Esophagus muscularis mucosa (tissue), 4 donors: ENCODE data around the gene KDM3B. TPM values are rescaled to one million over a fixed set of nuclear protein-coding genes. Genes with fewer than 3 reads are reported as not detected.

Source experiments
- DNase-seq: peaks from one replicate; pipeline ENCODE4 v3.0.0-alpha.2; 2017; ENCODE audit errors: extremely low spot score
- H3K27ac ChIP-seq, 4 donors: fragments of 200-600 bp; sonication (generic); replicated peaks in 1 of 4; 1 replicate in 3 of 4; 2 replicates in 1 of 4; pipeline ENCODE4 v1.5.1; 2016 to 2019; ENCODE audit warnings: mild to moderate bottlenecking in 1 of 4
- H3K27me3 ChIP-seq, 4 donors: fragments of 200-600 bp; sonication (generic); one replicate each; pipeline versions ENCODE4 v1.5.1 to v1.6.0; 2016 to 2019
- H3K36me3 ChIP-seq, 4 donors: fragments of 200-600 bp; sonication (generic); one replicate each; pipeline ENCODE4 v1.5.1; 2016 to 2019
- H3K4me1 ChIP-seq, 4 donors: fragments of 200-600 bp; sonication (generic); one replicate each; pipeline ENCODE4 v1.5.1; 2016 to 2019
- H3K4me3 ChIP-seq, 4 donors: fragments of 200-600 bp; sonication (generic); 1 replicate in 2 of 4; 2 replicates in 2 of 4; pipeline ENCODE4 v1.5.1; 2016 to 2019; ENCODE audit warnings: mild to moderate bottlenecking in 4 of 4, moderate library complexity in 1 of 4
- H3K9me3 ChIP-seq, 4 donors: fragments of 200-600 bp; sonication (generic); 1 replicate in 3 of 4; 2 replicates in 1 of 4; pipeline ENCODE4 v1.5.1; 2016 to 2019
- CTCF ChIP-seq, 3 experiments: fragments of 200-600 bp in 2 of 3; fragments of 450-650 bp in 1 of 3; sonication (generic) in 2 of 3; IDR thresholded peaks; one replicate each; pipeline ENCODE4 v1.5.1; 2017 to 2019; ENCODE audit warnings: antibody characterized with exemption in 3 of 3, mild to moderate bottlenecking in 2 of 3, moderate library complexity in 1 of 3
- EP300 ChIP-seq: sonication (generic); formaldehyde crosslinking; IDR thresholded peaks from one replicate; pipeline ENCODE4 v1.6.1; 2017; ENCODE audit warnings: antibody characterized with exemption
- POLR2A ChIP-seq: fragments of 450-650 bp; IDR thresholded peaks from one replicate; pipeline ENCODE4 v1.6.1; 2017; ENCODE audit warnings: antibody characterized with exemption, moderate library complexity, mild to moderate bottlenecking, low read depth
- POLR2AphosphoS5 ChIP-seq, 2 donors: sonication (generic); formaldehyde crosslinking; IDR thresholded peaks; one replicate each; pipeline ENCODE4 v1.6.1; 2017; ENCODE audit warnings: antibody characterized with exemption in 2 of 2
- WGBS: methylation state at CpG from one replicate; pipeline ENCODE4 v1.1.5; 2018; 5-methylcytosine and 5-hydroxymethylcytosine counted together
- intact Hi-C: fragments of 100-400 bp; cut with DNase I; formaldehyde crosslinking; loops from one replicate; pipeline ENCODE4 v1.15.1; 2023
- total RNA-seq, 4 donors: library from RNA; depleted of rRNA; stranded (reverse); fragments of >200 nt; gene quantifications; one replicate each; pipeline versions ENCODE4 v1.1.0 to v1.2.1, GENCODE V29; 2016

The KDM3B gene
- total RNA-seq, 4 donors from 2014 or later = 61.3 to 88.8 (median 74.9) TPM

GRCh38 chr5:138364576-138364975 lies 12.1 kb downstream of the KDM3B start:
- Histone ChIP-seq H3K36me3 (no peaks in the 10 kb centered on the region), H3K4me1 (peaks cover 29 to 62% (median 46%) of the 10 kb centered on the region in 4 donors), H3K4me3 (no peak overlapping the region), H3K27ac (no peak overlapping the region), H3K27me3 (no peaks in the 10 kb centered on the region), H3K9me3 (no peaks in the 10 kb centered on the region)
- 92% methylated on average over 1 of the region's 1 CpG for WGBS
- no peak for TF ChIP-seq EP300
- no peak for TF ChIP-seq CTCF (IDR thresholded peaks at IDR 0.05)
- TF ChIP-seq POLR2AphosphoS5 (IDR thresholded peaks at IDR 0.05) = no peak
- TF ChIP-seq POLR2A = no peak
- DNase-seq = no peak
- intact Hi-C loops = no loop called here

GRCh38 chr5:138366632-138367382 lies 14.3 kb downstream of the KDM3B start:
- H3K27ac ChIP-seq = peak overlapping the region in 1 of 4 donors; percentile 7
- intact Hi-C loops = no loop called here
- H3K36me3 ChIP-seq = no peaks in the 10 kb centered on the region
- H3K9me3 ChIP-seq = no peaks in the 10 kb centered on the region
- peaks cover 46 to 62% (median 58%) of the 10 kb centered on the region in 4 donors for H3K4me1 ChIP-seq
- no peak for DNase-seq
- H3K4me3 ChIP-seq = no peak overlapping the region
- H3K27me3 ChIP-seq = no peaks in the 10 kb centered on the region
- no peak for TF ChIP-seq POLR2AphosphoS5 (IDR thresholded peaks at IDR 0.05)
- TF ChIP-seq CTCF (IDR thresholded peaks at IDR 0.05) = no peak
- no peak for TF ChIP-seq EP300
- TF ChIP-seq POLR2A = no peak
- 56% methylated on average over 4 of the region's 4 CpGs for WGBS

DNA sequence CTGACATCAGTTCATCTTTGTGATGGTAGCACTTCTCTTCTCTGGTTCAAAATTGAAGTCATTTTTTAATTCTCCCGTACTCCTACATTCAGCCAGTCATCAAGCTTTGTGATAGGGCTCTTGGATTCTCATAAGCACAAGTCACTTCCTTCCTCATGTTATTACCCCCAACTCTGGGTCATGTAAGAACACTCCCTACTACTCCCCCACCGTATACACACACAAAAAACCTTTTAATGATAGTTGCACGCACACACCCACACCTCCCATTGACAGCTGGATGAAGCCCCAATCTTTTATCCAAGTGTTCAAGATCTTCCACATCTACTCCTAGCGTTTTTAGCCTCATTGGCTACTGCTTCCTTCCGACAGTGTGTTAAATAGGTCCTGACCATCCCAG lies 16.8 kb downstream of the KDM3B start:
- no peak for DNase-seq
- Histone ChIP-seq H3K27ac (peak overlapping the region in 1 of 4 donors; percentile 28), H3K4me1 (peaks cover 47 to 61% (median 55%) of the 10 kb centered on the region in 4 donors), H3K36me3 (peaks cover 5 to 19% (median 14%) of the 10 kb centered on the region in 4 donors), H3K9me3 (no peaks in the 10 kb centered on the region), H3K27me3 (no peaks in the 10 kb centered on the region), H3K4me3 (no peak overlapping the region)
- intact Hi-C loops = no loop called here
- whole genome bisulfite sequencing = 68% methylated on average over 5 of the region's 5 CpGs
- TF ChIP-seq POLR2A (no peak), EP300 (no peak), CTCF (IDR thresholded peaks at IDR 0.05) (no peak), POLR2AphosphoS5 (IDR thresholded peaks at IDR 0.05) (no peak)

GRCh38 chr5:138369706-138370105 lies 17.2 kb downstream of the KDM3B start:
- Histone ChIP-seq H3K9me3 (no peaks in the 10 kb centered on the region), H3K36me3 (peaks cover 9 to 23% (median 18%) of the 10 kb centered on the region in 4 donors), H3K27ac (peak overlapping the region in 1 of 4 donors; percentile 28), H3K4me3 (no peak overlapping the region), H3K4me1 (peaks cover 47 to 61% (median 55%) of the 10 kb centered on the region in 4 donors), H3K27me3 (no peaks in the 10 kb centered on the region)
- no peak for DNase-seq
- WGBS = 85% methylated on average over 2 of the region's 2 CpGs
- no peak for TF ChIP-seq POLR2AphosphoS5 (IDR thresholded peaks at IDR 0.05)
- TF ChIP-seq EP300 = no peak
- TF ChIP-seq CTCF (IDR thresholded peaks at IDR 0.05) = no peak
- no peak for TF ChIP-seq POLR2A
- intact Hi-C loops = no loop called here

- Histone ChIP-seq H3K4me1 (peaks cover 47 to 61% (median 55%) of the 10 kb centered on the region in 4 donors), H3K36me3 (peaks cover 18 to 32% (median 27%) of the 10 kb centered on the region in 4 donors), H3K27ac (no peak overlapping the region), H3K9me3 (no peaks in the 10 kb centered on the region), H3K27me3 (no peaks in the 10 kb centered on the region), H3K4me3 (no peak overlapping the region)
- WGBS = 43% methylated on average over 3 of the region's 3 CpGs
- no peak for DNase-seq
- intact Hi-C loops = no loop called here
- no peak for TF ChIP-seq POLR2A
- no peak for TF ChIP-seq CTCF (IDR thresholded peaks at IDR 0.05)
- no peak for TF ChIP-seq EP300
- no peak for TF ChIP-seq POLR2AphosphoS5 (IDR thresholded peaks at IDR 0.05)
Measured at GRCh38 chr5:138370537-138370936, 18.1 kb downstream of the KDM3B start.
